Activated effector memory CD4-positive, alpha-beta T cell treated with Interleukin-2 at 50 U/mL for 16 hours (primary cell): ENCODE data around the gene MYH14.

Experiments
- DNase-seq: peaks from one replicate; pipeline ENCODE4 v3.0.0-alpha.2; 2020

MYH14 gene

GRCh38 chr19:50264483-50265186, 61.2 kb downstream of the MYH14 start:
- DNase-seq, result no peak

GRCh38 chr19:50266041-50266440, 62.6 kb downstream of the MYH14 start:
- DNase-seq, result no peak

DNA sequence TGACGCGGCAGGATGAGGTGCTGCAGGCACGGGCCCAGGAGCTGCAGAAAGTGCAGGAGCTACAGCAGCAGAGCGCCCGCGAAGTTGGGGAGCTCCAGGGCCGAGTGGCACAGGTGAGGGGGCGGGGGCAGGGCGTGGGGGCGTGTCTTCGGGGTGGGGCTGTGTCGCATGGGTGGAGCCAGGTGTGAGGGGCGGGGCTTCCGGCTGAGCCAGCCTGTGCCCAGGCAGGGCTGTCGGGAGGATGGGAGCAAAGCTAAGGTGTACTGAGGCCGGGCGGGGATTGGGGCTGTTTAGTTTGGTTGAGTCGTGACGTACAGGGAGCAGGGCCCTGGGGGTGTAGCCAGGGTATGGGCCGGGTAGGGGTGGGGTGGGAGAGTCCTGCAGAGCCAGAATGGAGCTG, 63.5 kb downstream of the MYH14 start:
- DNase-seq, result no peak

GRCh38 chr19:50268041-50268440, 64.6 kb downstream of the MYH14 start:
- no peak for DNase-seq

DNA sequence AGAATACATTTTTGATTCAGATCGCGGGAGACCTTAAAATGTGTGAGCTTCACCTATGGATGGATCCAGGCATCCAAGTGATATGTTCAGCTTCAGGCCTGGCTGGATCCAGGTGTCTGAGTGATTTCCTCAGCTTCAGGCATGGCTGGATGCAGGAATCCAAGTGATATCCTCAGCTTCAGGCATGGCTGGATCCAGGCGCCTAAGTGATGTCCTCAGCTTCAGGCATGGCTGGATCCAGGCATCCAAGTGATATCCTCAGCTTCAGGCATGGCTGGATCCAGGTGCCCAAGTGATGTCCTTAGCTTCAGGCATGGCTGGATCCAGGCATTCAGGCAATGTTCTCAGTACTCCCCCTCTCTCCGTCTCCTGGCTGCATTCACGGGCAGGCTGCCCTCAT, 65.1 kb downstream of the MYH14 start:
- DNase-seq, result no peak

- DNase-seq, result no peak
Observed at GRCh38 chr19:50269653-50270052, 66.2 kb downstream of the MYH14 start.

DNA sequence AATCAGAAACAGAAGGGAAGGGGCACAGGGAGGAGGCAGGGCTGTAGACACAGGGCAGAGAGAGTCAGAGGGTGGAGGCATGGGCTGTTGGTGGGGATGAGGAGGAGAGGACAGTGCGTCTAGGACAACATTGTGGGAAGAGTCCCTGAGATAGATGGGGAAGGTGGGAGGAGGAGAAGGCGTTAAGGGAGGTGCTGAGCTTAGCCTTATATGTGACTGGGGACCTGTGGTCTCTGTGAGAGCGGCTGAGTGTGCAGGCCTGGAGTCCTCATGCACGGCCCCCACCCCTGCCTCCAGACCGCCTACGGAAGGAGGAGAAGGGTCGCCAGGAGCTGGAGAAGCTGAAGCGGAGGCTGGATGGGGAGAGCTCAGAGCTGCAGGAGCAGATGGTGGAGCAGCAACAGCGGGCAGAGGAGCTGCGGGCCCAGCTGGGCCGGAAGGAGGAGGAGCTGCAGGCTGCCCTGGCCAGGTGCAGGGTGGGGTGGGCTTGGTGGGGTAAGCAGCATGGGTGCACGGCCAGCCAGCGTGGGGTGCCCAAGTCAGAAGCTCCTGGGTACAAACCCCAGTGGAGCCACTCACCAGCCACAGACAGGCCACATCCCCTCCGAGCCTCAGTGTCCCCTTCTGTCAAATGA, 69.0 kb downstream of the MYH14 start:
- DNase-seq, result no peak

- DNase-seq, result no peak
Observed at GRCh38 chr19:50273821-50274220, 70.4 kb downstream of the MYH14 start.

DNA sequence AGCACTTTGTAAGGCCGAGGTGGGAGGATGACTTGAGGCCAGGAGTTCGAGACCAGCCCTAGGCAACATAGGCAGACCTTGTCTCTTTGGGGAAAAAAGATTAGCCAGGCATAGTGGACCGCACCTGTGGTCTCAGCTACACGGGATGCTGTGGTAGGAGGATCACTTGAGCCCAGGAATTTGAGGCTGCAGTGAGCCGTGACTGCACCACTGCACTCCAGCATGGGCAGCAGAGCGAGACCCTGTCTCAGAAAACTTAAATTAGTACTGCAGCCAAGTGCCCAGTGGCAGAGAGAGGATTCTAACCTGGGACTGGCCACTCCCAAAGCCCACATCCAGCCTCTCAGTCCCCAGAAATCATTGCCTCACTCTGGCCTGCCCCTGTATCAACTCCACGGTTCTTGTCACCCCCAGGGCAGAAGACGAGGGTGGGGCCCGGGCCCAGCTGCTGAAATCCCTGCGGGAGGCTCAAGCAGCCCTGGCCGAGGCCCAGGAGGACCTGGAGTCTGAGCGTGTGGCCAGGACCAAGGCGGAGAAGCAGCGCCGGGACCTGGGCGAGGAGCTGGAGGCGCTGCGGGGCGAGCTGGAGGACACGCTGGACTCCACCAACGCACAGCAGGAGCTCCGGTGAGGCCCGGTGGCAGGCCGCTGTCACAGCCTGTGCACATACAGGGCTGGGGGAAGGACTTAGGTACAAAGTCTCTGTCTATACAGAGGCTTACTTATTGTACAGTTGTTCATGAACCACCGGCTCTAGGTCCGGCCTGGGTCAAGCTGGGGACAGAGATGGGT, 72.4 kb downstream of the MYH14 start:
- no peak for DNase-seq

- DNase-seq, result no peak
Observed at GRCh38 chr19:50276370-50277063, 73.1 kb downstream of the MYH14 start.

DNA sequence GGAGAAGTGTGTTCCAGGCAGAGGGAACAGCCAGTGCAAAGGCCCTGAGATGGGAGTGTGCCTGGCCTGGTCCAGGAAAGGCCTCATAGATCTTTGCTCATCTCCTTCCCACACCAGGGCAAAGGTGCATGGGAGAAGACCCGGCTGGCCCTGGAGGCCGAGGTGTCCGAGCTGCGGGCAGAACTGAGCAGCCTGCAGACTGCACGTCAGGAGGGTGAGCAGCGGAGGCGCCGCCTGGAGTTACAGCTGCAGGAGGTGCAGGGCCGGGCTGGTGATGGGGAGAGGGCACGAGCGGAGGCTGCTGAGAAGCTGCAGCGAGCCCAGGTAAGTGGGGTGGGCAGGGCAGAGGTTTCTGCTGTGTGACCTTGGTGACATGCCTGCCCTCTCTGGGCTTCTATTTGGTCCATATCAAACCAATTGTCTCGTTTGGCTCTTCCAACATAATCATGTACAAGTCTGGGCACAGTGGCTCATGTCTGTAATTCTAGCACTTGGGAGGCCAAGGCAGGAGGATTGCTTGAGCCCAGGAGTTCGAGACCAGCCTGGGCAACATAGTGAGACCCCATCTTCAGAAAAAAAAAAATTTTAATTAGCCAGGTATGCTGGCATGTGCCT, 74.7 kb downstream of the MYH14 start:
- DNase-seq, result no peak

DNA sequence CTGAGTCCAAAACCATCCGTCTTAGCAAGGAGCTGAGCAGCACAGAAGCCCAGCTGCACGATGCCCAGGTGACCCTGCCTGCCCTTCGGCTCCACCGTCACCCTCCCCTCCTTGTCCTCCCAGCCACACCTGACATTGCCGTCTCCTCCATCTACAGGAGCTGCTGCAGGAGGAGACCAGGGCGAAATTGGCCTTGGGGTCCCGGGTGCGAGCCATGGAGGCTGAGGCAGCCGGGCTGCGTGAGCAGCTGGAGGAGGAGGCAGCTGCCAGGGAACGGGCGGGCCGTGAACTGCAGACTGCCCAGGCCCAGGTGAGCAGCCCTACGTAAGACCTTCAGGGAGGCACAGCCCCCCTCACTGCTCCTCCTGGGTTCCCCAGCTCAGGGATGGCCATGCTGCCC, 76.7 kb downstream of the MYH14 start:
- no peak for DNase-seq

GRCh38 chr19:50280983-50281382, 77.6 kb downstream of the MYH14 start:
- DNase-seq, result no peak

DNA sequence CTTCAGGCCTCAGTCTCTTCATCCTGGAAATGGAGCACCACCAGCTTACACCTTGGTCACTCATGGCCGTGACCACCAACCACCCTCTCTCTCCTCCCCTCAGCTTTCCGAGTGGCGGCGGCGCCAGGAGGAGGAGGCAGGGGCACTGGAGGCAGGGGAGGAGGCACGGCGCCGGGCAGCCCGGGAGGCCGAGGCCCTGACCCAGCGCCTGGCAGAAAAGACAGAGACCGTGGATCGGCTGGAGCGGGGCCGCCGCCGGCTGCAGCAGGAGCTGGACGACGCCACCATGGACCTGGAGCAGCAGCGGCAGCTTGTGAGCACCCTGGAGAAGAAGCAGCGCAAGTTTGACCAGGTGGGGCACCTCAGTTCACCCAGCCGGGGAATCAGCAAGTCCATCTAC, 78.1 kb downstream of the MYH14 start:
- no peak for DNase-seq

- DNase-seq, result no peak
Observed at GRCh38 chr19:50285833-50286232, 82.4 kb downstream of the MYH14 start.

GRCh38 chr19:50286443-50286842, 83.0 kb downstream of the MYH14 start:
- DNase-seq, result no peak

DNA sequence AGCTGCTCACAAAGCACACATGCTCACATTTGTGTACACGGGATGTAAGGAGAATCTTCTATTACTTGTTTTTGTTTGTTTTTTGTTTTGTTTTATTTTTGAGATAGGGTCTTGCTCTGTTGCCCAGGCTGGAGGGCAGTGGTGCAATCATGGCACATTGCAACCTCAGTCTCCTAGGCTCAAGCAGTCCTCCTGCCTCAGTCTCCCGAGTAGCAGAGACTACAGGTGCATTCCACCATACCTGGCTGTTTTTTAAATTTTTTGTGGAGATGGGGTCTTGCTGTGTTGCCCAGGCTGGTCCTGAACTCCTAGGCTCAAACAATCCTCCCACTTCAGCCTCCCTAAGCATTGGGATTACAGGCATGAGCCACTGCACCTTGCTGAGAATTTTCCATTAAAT, 83.9 kb downstream of the MYH14 start:
- no peak for DNase-seq

DNA sequence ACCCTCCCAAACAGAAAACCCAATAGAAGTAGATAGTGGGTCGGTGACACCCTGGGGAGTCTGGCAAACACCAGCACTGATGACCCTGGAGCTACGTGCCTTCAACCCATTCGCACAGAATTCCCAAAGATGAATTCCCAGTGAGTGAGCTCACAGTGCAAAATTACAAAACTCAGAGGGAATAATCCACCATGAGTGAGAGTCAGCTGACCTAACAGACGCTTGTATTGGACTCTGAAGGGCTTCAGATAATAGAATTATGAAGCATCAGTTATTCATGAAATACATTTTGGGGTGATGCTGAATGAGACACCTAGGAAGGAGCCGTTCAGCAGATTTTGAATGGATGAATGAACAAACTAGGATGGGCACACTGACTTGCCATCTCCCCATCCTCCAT, 85.5 kb downstream of the MYH14 start:
- no peak for DNase-seq

- no peak for DNase-seq
Observed at GRCh38 chr19:50290011-50290410, 86.6 kb downstream of the MYH14 start.

- DNase-seq, result no peak
Observed at GRCh38 chr19:50290775-50291174, 87.4 kb downstream of the MYH14 start.

GRCh38 chr19:50292216-50292827, 88.9 kb downstream of the MYH14 start:
- no peak for DNase-seq

- DNase-seq, result no peak
Observed at GRCh38 chr19:50293263-50294004, 90.0 kb downstream of the MYH14 start.
